DND-41 (cell line): ENCODE results near the gene GGT5.
"Not testable (repeated sequence)": the region's sequence is repeated elsewhere in the genome, so short reads cannot be mapped to it uniquely, and the experiment has no call there.

ENCODE experiments used
- ATAC-seq: fragments of 200-7000 bp; cut with Tn5 transposase; 3 replicates; pipeline ENCODE4 v1.9.1; 2021; ENCODE audit warnings: low read depth; ENCODE audit not compliant: insufficient read depth
- DNase-seq: peaks from one replicate; pipeline ENCODE4 v3.0.0-alpha.2; 2020
- H2AFZ ChIP-seq: 2 replicates; pipeline ENCODE4 v1.6.0; 2012; ENCODE audit warnings: low read depth, low read length
- H3K27ac ChIP-seq: 2 replicates; pipeline ENCODE4 v1.5.1; 2012; ENCODE audit warnings: low read length, inconsistent platforms
- H3K27me3 ChIP-seq: fragments of 200-600 bp; sonication (generic); 2 replicates; pipeline ENCODE4 v1.6.0; 2012; ENCODE audit warnings: low read length, mild to moderate bottlenecking, inconsistent platforms; ENCODE audit not compliant: insufficient read depth, poor library complexity
- H3K36me3 ChIP-seq: 2 replicates; pipeline ENCODE4 v1.5.1; 2012; ENCODE audit warnings: low read length, inconsistent platforms; ENCODE audit not compliant: insufficient read depth
- H3K4me1 ChIP-seq: 2 replicates; pipeline ENCODE4 v1.5.1; 2012; ENCODE audit warnings: mild to moderate bottlenecking, low read length; ENCODE audit not compliant: insufficient read depth
- H3K4me2 ChIP-seq: 2 replicates; pipeline ENCODE4 v1.6.0; 2012; ENCODE audit warnings: mild to moderate bottlenecking, moderate library complexity, low read length, inconsistent platforms; ENCODE audit not compliant: insufficient read depth
- H3K4me3 ChIP-seq, 2 experiments: fragments of 200-600 bp in 1 of 2; shearing (Covaris generic) in 1 of 2; 2 replicates each; pipeline ENCODE4 v1.5.1; 2012 to 2016; ENCODE audit warnings: inconsistent platforms in 2 of 2, low read length in 2 of 2, mild to moderate bottlenecking in 2 of 2, low read depth in 1 of 2, moderate library complexity in 1 of 2
- H3K79me2 ChIP-seq: 2 replicates; pipeline ENCODE4 v1.6.0; 2012; ENCODE audit warnings: low read length, inconsistent platforms; ENCODE audit not compliant: insufficient read depth
- H3K9ac ChIP-seq: 2 replicates; pipeline ENCODE4 v1.6.0; 2012; ENCODE audit warnings: low read depth, mild to moderate bottlenecking, inconsistent platforms, low read length, moderate library complexity
- H3K9me3 ChIP-seq: 2 replicates; pipeline ENCODE4 v1.5.1; 2012; ENCODE audit warnings: low read length, moderate library complexity, mild to moderate bottlenecking, inconsistent platforms; ENCODE audit not compliant: insufficient read depth, severe bottlenecking
- H4K20me1 ChIP-seq: 2 replicates; pipeline ENCODE4 v1.6.0; 2012; ENCODE audit warnings: low read length; ENCODE audit not compliant: insufficient read depth
- CTCF ChIP-seq: IDR thresholded peaks from 2 replicates; pipeline ENCODE4 v1.5.1; 2012; ENCODE audit warnings: borderline replicate concordance, low read length, moderate library complexity, mild to moderate bottlenecking; ENCODE audit not compliant: poor library complexity, severe bottlenecking; ENCODE audit errors: extremely low read depth
- EZH2 ChIP-seq: IDR thresholded peaks from 3 replicates; pipeline ENCODE4 v1.6.1; 2012; ENCODE audit warnings: borderline replicate concordance, low read depth, mild to moderate bottlenecking, moderate library complexity, low read length, inconsistent platforms; ENCODE audit not compliant: severe bottlenecking

GGT5 gene

GRCh38 chr22:24244144-24244787, 616 bp downstream of the GGT5 start:
- no peak overlapping the region for H3K9ac ChIP-seq
- no peaks in the 10 kb centered on the region for H3K27me3 ChIP-seq
- TF ChIP-seq CTCF (no peak), EZH2 (no peak)
- H3K4me2 ChIP-seq = no peak overlapping the region
- DNase-seq (peak; percentile 14), ATAC-seq (no peak)
- no peaks in the 10 kb centered on the region for H3K36me3 ChIP-seq
- H4K20me1 ChIP-seq = no peaks in the 10 kb centered on the region; the same call in none of the 2 replicates
- H3K27ac ChIP-seq = no peak overlapping the region
- H3K4me3 ChIP-seq = no peak overlapping the region
- H3K9me3 ChIP-seq = no peaks in the 10 kb centered on the region
- no peaks in the 10 kb centered on the region for H3K79me2 ChIP-seq
- H2AFZ ChIP-seq = no peak overlapping the region
- peaks cover 24% of the 10 kb centered on the region for H3K4me1 ChIP-seq

GRCh38 chr22:24243417-24243816, 1.5 kb downstream of the GGT5 start:
- peaks cover 24% of the 10 kb centered on the region for H3K4me1 ChIP-seq
- H3K9ac ChIP-seq = 0 out of 2 replicates have a peak overlapping the region, but pooled peaks have one; percentile 17
- DNase-seq (peak; percentile 18), ATAC-seq (0 out of 3 replicates have a peak, but pooled peaks have one; percentile 25)
- peak overlapping the region; percentile 64 for H3K4me2 ChIP-seq
- H3K9me3 ChIP-seq, H3K27me3 ChIP-seq, H3K36me3 ChIP-seq, H2AFZ ChIP-seq, H3K79me2 ChIP-seq, H4K20me1 ChIP-seq: not testable (repeated sequence)
- peak overlapping the region; percentile 38 for H3K27ac ChIP-seq
- H3K4me3 ChIP-seq = peak overlapping the region in 1 of 2 experiments; percentile 47; a peak in 2 of 4 replicates

- H3K4me3 ChIP-seq, H4K20me1 ChIP-seq, DNase-seq, H3K9ac ChIP-seq, H3K9me3 ChIP-seq, H3K27ac ChIP-seq, H3K4me2 ChIP-seq, H3K79me2 ChIP-seq, H3K27me3 ChIP-seq, H3K36me3 ChIP-seq, ATAC-seq, H2AFZ ChIP-seq: not testable (repeated sequence)
- peaks cover 24% of the 10 kb centered on the region for H3K4me1 ChIP-seq
Observed at GRCh38 chr22:24240985-24241692, 3.7 kb downstream of the GGT5 start.

GRCh38 chr22:24240381-24240780, 4.5 kb downstream of the GGT5 start:
- Histone ChIP-seq H3K9ac (no peak overlapping the region), H3K36me3 (no peaks in the 10 kb centered on the region), H3K79me2 (no peaks in the 10 kb centered on the region), H3K4me2 (no peak overlapping the region), H3K4me1 (peaks cover 24% of the 10 kb centered on the region), H3K9me3 (no peaks in the 10 kb centered on the region), H2AFZ (no peak overlapping the region), H3K27ac (no peak overlapping the region), H3K27me3 (no peaks in the 10 kb centered on the region), H4K20me1 (no peaks in the 10 kb centered on the region; the same call in none of the 2 replicates), H3K4me3 (no peak overlapping the region)
- no peak for ATAC-seq
- TF ChIP-seq CTCF = no peak
- no peak for DNase-seq

- not testable (repeated sequence) for H3K36me3 ChIP-seq, H3K4me2 ChIP-seq, H2AFZ ChIP-seq, H3K9me3 ChIP-seq, H3K27me3 ChIP-seq, DNase-seq, ATAC-seq, H3K4me3 ChIP-seq, H3K9ac ChIP-seq, H3K79me2 ChIP-seq, H3K27ac ChIP-seq, H4K20me1 ChIP-seq
- peaks cover 13% of the 10 kb centered on the region for H3K4me1 ChIP-seq
Observed at GRCh38 chr22:24238101-24238694, 6.7 kb downstream of the GGT5 start.
